ENCODE data around the gene CDKN2D.
A peak's percentile ranks its signal among the peaks of the same experiment; 100 is the strongest.

CDKN2D gene

DNA sequence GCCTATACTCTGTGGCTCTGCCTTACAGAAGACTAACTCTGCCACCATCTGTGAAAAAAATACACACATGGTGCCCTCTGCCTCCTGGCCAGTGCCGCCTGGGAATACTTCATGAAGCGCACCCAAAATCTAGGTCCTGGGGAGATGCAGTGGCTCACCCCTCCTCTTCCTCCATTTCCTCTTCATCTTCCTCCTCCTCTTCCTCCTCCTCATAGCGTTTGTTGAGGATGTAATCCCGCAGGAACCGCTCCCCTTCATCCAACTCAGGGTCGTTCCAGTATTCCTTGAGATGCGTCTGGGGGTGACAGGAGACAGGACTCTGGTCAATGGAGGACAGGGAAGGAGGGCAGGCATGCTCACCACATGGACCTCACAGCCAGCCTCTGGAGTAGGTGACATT is 8.6 kb downstream of the CDKN2D start:
- H3K36me3 ChIP-seq, result peaks cover 59 to 96% (median 87%) of the 10 kb centered on the region in 11 experiments
- TF ChIP-seq Cebpa-rat (IDR thresholded peaks at IDR 0.05), result no peak

DNA sequence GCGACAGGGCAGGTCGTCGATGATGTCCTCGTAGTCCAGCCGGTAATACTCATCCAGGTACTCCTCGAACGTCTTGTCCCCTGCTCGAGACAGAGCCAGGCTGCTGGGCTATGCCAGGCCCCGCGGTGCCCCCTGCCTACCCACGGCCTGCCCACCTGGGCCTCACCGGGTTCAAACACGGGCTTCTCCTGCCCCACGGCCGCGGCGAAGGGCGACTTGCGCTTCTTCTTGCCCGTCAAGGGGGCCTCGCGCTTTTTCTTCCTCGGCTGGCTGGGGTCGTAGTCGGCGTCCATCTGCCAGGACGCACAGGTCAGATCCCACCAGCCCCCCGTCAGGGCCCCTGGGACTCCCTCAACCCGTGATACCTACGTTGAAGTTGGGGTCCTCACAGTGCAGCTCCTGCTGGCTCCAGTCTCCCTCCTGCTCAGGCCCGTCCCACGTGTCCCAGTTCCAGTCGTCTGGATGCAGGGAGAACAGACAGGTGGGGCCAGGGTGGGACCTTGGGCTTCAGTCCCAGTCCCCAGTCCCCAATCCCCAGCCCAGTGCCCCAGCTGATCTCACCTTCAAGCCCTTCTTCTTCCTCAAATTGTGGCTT is 11.1 kb downstream of the CDKN2D start:
- Histone ChIP-seq H3K9ac (peak overlapping the region in 2 of 11 experiments; percentile 11 to 32; a peak in 3 of 22 replicates), H3K9me3 (replicated peaks in 1 of 11) (no peaks in the 10 kb centered on the region), H3K27ac (peak overlapping the region in 4 of 11 experiments; percentile 2 to 95 (median 16); a peak in 4 of 22 replicates), H3K36me3 (peaks cover 80 to 100% (median 94%) of the 10 kb centered on the region in 11 experiments), H3K4me2 (no peak overlapping the region), H3K4me3 (no peak overlapping the region), H3K27me3 (no peaks in the 10 kb centered on the region), H4K20me1 (peaks cover 0 to 92% (median 37%) of the 10 kb centered on the region in 11 experiments; a peak in 16 of 22 replicates), H3K4me1 (peaks cover 39 to 57% (median 46%) of the 10 kb centered on the region in 10 experiments)
- TF ChIP-seq Cebpa-rat (IDR thresholded peaks at IDR 0.05), result no peak

More for the DNA sequence above, 8.6 kb downstream of the CDKN2D start:
- H3K27me3 ChIP-seq, result no peaks in the 10 kb centered on the region
- H3K9ac ChIP-seq, result no peak overlapping the region
- H4K20me1 ChIP-seq, result peaks cover 0 to 75% (median 18%) of the 10 kb centered on the region in 11 experiments; a peak in 10 of 22 replicates
- no peak overlapping the region for H3K4me3 ChIP-seq
- H3K9me3 ChIP-seq (replicated peaks in 1 of 11), result no peaks in the 10 kb centered on the region
- H3K27ac ChIP-seq, result no peak overlapping the region; a peak in 1 of 22 replicates
- H3K4me2 ChIP-seq, result no peak overlapping the region
- H3K4me1 ChIP-seq, result peaks cover 25 to 52% (median 42%) of the 10 kb centered on the region in 10 experiments

GRCh38 chr19:10555610-10555973 is 13.2 kb downstream of the CDKN2D start:
- H3K27me3 ChIP-seq, result no peaks in the 10 kb centered on the region
- peak overlapping the region in 8 of 11 experiments; percentile 44 to 95 (median 83); a peak in 17 of 22 replicates for H3K27ac ChIP-seq
- H4K20me1 ChIP-seq, result peaks cover 0 to 79% (median 35%) of the 10 kb centered on the region in 11 experiments; a peak in 16 of 22 replicates
- peaks cover 85 to 100% (median 94%) of the 10 kb centered on the region in 11 experiments for H3K36me3 ChIP-seq
- no peak overlapping the region; a peak in 1 of 20 replicates for H3K4me3 ChIP-seq
- TF ChIP-seq Cebpa-rat (IDR thresholded peaks at IDR 0.05), result no peak
- H3K4me1 ChIP-seq, result peaks cover 47 to 64% (median 56%) of the 10 kb centered on the region in 10 experiments
- H3K9ac ChIP-seq, result peak overlapping the region; percentile 13 to 82 (median 63); a peak in 16 of 22 replicates
- H3K9me3 ChIP-seq (replicated peaks in 1 of 11), result peaks cover 0 to 6% (median 0%) of the 10 kb centered on the region in 11 experiments; a peak in 3 of 22 replicates
- peak overlapping the region; percentile 69 to 94 (median 84) for H3K4me2 ChIP-seq

- TF ChIP-seq Cebpa-rat (IDR thresholded peaks at IDR 0.05), result no peak
- H3K4me3 ChIP-seq, result peak overlapping the region in 5 of 10 experiments; percentile 7 to 28 (median 17); a peak in 6 of 20 replicates
- H3K27me3 ChIP-seq, result no peaks in the 10 kb centered on the region
- H4K20me1 ChIP-seq, result peaks cover 0 to 76% (median 39%) of the 10 kb centered on the region in 11 experiments; a peak in 16 of 22 replicates
- H3K36me3 ChIP-seq, result peaks cover 85 to 100% (median 94%) of the 10 kb centered on the region in 11 experiments
- peaks cover 0 to 6% (median 0%) of the 10 kb centered on the region in 11 experiments; a peak in 3 of 22 replicates for H3K9me3 ChIP-seq (replicated peaks in 1 of 11)
- H3K9ac ChIP-seq, result peak overlapping the region; percentile 17 to 82 (median 66); a peak in 19 of 22 replicates
- peak overlapping the region; percentile 69 to 94 (median 84) for H3K4me2 ChIP-seq
- peaks cover 47 to 69% (median 56%) of the 10 kb centered on the region in 10 experiments for H3K4me1 ChIP-seq
- H3K27ac ChIP-seq, result peak overlapping the region in 10 of 11 experiments; percentile 40 to 95 (median 80); a peak in 18 of 22 replicates
Observed at GRCh38 chr19:10554760-10555609, 13.8 kb downstream of the CDKN2D start.

DNA sequence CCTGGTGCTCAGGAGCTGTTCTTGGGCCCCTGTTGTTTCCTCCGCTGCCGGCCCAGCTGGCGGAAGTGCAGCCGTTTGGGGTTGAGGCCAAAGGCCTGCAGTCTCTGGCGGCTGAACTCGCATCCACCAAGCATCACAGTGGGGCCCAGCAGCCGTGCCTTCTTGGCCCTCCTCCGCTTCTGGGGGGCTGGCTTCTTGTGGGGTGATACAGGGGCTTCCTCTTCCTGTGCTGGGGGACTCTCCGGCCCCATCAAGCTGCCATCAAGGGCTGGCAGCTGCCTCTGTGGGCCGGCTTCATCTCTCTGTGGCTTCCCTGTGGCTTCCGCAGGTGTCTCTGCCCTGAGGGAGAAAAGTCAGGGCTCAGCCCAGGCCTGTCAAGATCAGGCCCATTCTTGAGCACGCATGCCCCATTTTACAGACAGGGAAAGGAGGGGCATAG is 14.8 kb downstream of the CDKN2D start:
- Histone ChIP-seq H3K36me3 (peaks cover 85 to 100% (median 94%) of the 10 kb centered on the region in 11 experiments), H3K27me3 (no peaks in the 10 kb centered on the region), H3K9ac (peak overlapping the region; percentile 17 to 82 (median 66); a peak in 21 of 22 replicates), H3K4me3 (peak overlapping the region in 5 of 10 experiments; percentile 0 to 30 (median 25); a peak in 5 of 20 replicates), H3K4me1 (peaks cover 47 to 74% (median 56%) of the 10 kb centered on the region in 10 experiments), H3K4me2 (peak overlapping the region; percentile 69 to 94 (median 84)), H3K27ac (peak overlapping the region in 10 of 11 experiments; percentile 40 to 95 (median 80); a peak in 20 of 22 replicates), H4K20me1 (peaks cover 0 to 74% (median 40%) of the 10 kb centered on the region in 11 experiments; a peak in 16 of 22 replicates), H3K9me3 (replicated peaks in 1 of 11) (peaks cover 0 to 6% (median 0%) of the 10 kb centered on the region in 11 experiments; a peak in 3 of 22 replicates)
- no peak for TF ChIP-seq Cebpa-rat (IDR thresholded peaks at IDR 0.05)

DNA sequence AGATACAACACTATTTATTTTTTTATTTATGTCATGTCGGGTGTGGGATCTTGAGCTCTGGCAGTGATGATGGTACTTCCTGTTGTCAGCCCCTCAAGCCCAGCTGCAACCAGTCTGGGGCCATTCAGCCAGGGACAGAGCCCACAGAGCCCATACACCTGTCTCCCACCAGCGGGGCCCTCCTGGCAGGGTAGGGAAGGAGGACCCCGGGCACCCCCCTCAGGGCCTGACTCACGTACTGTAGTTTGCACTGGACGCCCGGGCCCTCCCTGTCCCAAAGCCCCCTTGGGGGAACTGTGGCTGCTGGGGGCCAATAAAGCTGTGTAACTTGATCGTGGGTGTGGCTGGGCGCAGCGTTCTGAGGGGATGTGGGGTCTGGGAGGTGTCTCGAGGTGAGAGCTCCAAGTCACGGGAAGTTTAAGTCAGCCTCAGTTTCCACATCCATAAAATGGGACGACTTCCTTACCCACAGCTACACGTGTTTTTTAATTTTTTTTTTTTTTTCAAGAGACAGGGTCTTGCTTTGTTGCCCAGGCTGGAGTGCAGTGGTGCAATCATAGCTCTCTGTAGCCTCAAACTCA is 15.6 kb downstream of the CDKN2D start:
- Histone ChIP-seq H4K20me1 (peaks cover 0 to 78% (median 40%) of the 10 kb centered on the region in 11 experiments; a peak in 16 of 22 replicates), H3K27me3 (no peaks in the 10 kb centered on the region), H3K9ac (peak overlapping the region; percentile 17 to 82 (median 66); a peak in 21 of 22 replicates), H3K4me2 (peak overlapping the region; percentile 69 to 94 (median 84)), H3K36me3 (peaks cover 85 to 100% (median 94%) of the 10 kb centered on the region in 11 experiments), H3K27ac (peak overlapping the region in 10 of 11 experiments; percentile 40 to 95 (median 80); a peak in 20 of 22 replicates), H3K4me1 (peaks cover 47 to 74% (median 56%) of the 10 kb centered on the region in 10 experiments), H3K4me3 (peak overlapping the region in 7 of 10 experiments; percentile 11 to 45 (median 30); a peak in 11 of 20 replicates), H3K9me3 (replicated peaks in 1 of 11) (peaks cover 0 to 6% (median 0%) of the 10 kb centered on the region in 11 experiments; a peak in 3 of 22 replicates)
- 0 out of 22 replicates have a peak, but pooled peaks of 1 of the 11 experiments have one; percentile 31 for TF ChIP-seq Cebpa-rat (IDR thresholded peaks at IDR 0.05)

- H3K9me3 ChIP-seq (replicated peaks in 1 of 11), result peaks cover 0 to 6% (median 0%) of the 10 kb centered on the region in 11 experiments; a peak in 3 of 22 replicates
- peak overlapping the region in 10 of 11 experiments; percentile 40 to 95 (median 80); a peak in 18 of 22 replicates for H3K27ac ChIP-seq
- no peak for TF ChIP-seq Cebpa-rat (IDR thresholded peaks at IDR 0.05)
- H3K36me3 ChIP-seq, result peaks cover 81 to 100% (median 94%) of the 10 kb centered on the region in 11 experiments
- peak overlapping the region in 9 of 11 experiments; percentile 50 to 82 (median 69); a peak in 17 of 22 replicates for H3K9ac ChIP-seq
- H4K20me1 ChIP-seq, result peaks cover 0 to 74% (median 36%) of the 10 kb centered on the region in 11 experiments; a peak in 16 of 22 replicates
- no peaks in the 10 kb centered on the region for H3K27me3 ChIP-seq
- peak overlapping the region in 7 of 10 experiments; percentile 11 to 45 (median 30); a peak in 12 of 20 replicates for H3K4me3 ChIP-seq
- peaks cover 47 to 72% (median 55%) of the 10 kb centered on the region in 10 experiments for H3K4me1 ChIP-seq
- peak overlapping the region; percentile 69 to 94 (median 84) for H3K4me2 ChIP-seq
Observed at GRCh38 chr19:10552510-10553053, 16.2 kb downstream of the CDKN2D start.
